ENCODE results near the gene YARS2.
"Not testable (repeated sequence)": the region's sequence is repeated elsewhere in the genome, so short reads cannot be mapped to it uniquely, and the experiment has no call there.

The YARS2 gene

GRCh38 chr12:32753605-32754004, 2.1 kb downstream of the YARS2 start:
- H3K4me1 ChIP-seq (ENCODE audit: control insufficient read depth, insufficient read depth, low read length), result peaks cover 13% of the 10 kb centered on the region
- peaks cover 54% of the 10 kb centered on the region for H3K36me3 ChIP-seq (ENCODE audit: control insufficient read depth, insufficient read depth, low read length)
- no peaks in the 10 kb centered on the region for H3K27me3 ChIP-seq (ENCODE audit: control insufficient read depth, insufficient read depth, low read length)
- H3K9me3 ChIP-seq (ENCODE audit: control insufficient read depth, insufficient read depth, low read depth, low read length), result no peaks in the 10 kb centered on the region
- peak overlapping the region; percentile 86 for H3K4me3 ChIP-seq (ENCODE audit: low read depth, low read length)
- no peak overlapping the region for H3K27ac ChIP-seq (ENCODE audit: low read depth, low read length)
- no peak overlapping the region for H3K9ac ChIP-seq (ENCODE audit: low read length)

GRCh38 chr12:32743264-32743663, 12.4 kb downstream of the YARS2 start:
- Histone ChIP-seq H3K4me1 (ENCODE audit: control insufficient read depth, insufficient read depth, low read length) (peaks cover 15% of the 10 kb centered on the region), H3K27ac (ENCODE audit: low read depth, low read length) (no peak overlapping the region), H3K27me3 (ENCODE audit: control insufficient read depth, insufficient read depth, low read length) (no peaks in the 10 kb centered on the region), H3K9me3 (ENCODE audit: control insufficient read depth, insufficient read depth, low read depth, low read length) (no peaks in the 10 kb centered on the region), H3K9ac (ENCODE audit: low read length) (no peak overlapping the region), H3K36me3 (ENCODE audit: control insufficient read depth, insufficient read depth, low read length) (peaks cover 97% of the 10 kb centered on the region), H3K4me3 (ENCODE audit: low read depth, low read length) (no peak overlapping the region)

- Histone ChIP-seq H3K27ac (ENCODE audit: low read depth, low read length) (no peak overlapping the region), H3K27me3 (ENCODE audit: control insufficient read depth, insufficient read depth, low read length) (no peaks in the 10 kb centered on the region), H3K36me3 (ENCODE audit: control insufficient read depth, insufficient read depth, low read length) (peaks cover 96% of the 10 kb centered on the region), H3K4me3 (ENCODE audit: low read depth, low read length) (no peak overlapping the region), H3K4me1 (ENCODE audit: control insufficient read depth, insufficient read depth, low read length) (peaks cover 15% of the 10 kb centered on the region), H3K9me3 (ENCODE audit: control insufficient read depth, insufficient read depth, low read depth, low read length) (no peaks in the 10 kb centered on the region), H3K9ac (ENCODE audit: low read length) (no peak overlapping the region)
These were observed 13.6 kb downstream of the YARS2 start for GRCh38 chr12:32742133-32742532.

DNA sequence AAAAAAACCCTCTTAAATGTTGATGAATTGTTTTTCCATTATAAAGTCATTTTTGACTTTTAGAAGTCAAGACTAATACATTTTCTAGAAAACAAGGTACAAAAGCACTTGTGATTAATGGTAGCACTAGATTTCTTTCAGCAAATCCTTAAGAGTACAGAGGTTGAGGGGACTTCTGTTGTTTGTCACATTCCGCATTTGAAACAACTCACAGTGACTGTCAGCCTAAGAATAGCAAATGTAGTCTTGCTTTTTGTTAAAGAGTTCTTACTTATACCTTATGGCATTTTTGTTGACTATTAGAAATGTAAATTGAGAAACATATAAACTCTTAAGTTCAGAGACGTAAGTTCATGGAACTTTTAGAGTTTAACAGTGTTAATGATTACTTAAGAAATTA, 16.4 kb downstream of the YARS2 start:
- Histone ChIP-seq H3K9me3 (ENCODE audit: control insufficient read depth, insufficient read depth, low read depth, low read length) (no peaks in the 10 kb centered on the region), H3K27me3 (ENCODE audit: control insufficient read depth, insufficient read depth, low read length) (no peaks in the 10 kb centered on the region), H3K4me1 (ENCODE audit: control insufficient read depth, insufficient read depth, low read length) (peaks cover 15% of the 10 kb centered on the region), H3K9ac (ENCODE audit: low read length) (no peak overlapping the region), H3K4me3 (ENCODE audit: low read depth, low read length) (no peak overlapping the region), H3K36me3 (ENCODE audit: control insufficient read depth, insufficient read depth, low read length) (peaks cover 90% of the 10 kb centered on the region), H3K27ac (ENCODE audit: low read depth, low read length) (peak overlapping the region; percentile 28; the same call in 1 of the 2 replicates)

DNA sequence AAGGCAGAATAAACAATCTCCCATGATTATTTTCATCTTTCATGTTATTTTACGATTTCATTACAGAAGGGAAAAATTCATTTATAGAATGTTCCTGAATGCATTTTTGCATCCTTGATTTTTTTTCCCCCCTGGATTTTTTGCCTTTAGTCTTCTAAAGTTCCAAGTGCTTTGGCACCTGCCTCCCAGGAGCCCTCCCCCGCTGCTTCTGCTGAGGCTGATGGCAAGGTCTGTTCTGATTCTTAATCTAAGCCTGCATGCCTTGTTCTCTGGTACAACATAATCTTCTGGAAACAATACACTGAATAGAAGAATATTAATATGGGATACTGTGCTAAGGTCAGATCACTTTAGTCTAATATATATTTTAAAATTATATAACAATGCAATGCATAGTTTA, 18.0 kb downstream of the YARS2 start:
- no peaks in the 10 kb centered on the region for H3K9me3 ChIP-seq (ENCODE audit: control insufficient read depth, insufficient read depth, low read depth, low read length)
- H3K36me3 ChIP-seq (ENCODE audit: control insufficient read depth, insufficient read depth, low read length), result peaks cover 86% of the 10 kb centered on the region
- H3K27ac ChIP-seq (ENCODE audit: low read depth, low read length), result no peak overlapping the region
- H3K4me1 ChIP-seq (ENCODE audit: control insufficient read depth, insufficient read depth, low read length), result peaks cover 15% of the 10 kb centered on the region
- H3K9ac ChIP-seq (ENCODE audit: low read length), result no peak overlapping the region
- no peaks in the 10 kb centered on the region for H3K27me3 ChIP-seq (ENCODE audit: control insufficient read depth, insufficient read depth, low read length)
- H3K4me3 ChIP-seq (ENCODE audit: low read depth, low read length), result no peak overlapping the region

DNA sequence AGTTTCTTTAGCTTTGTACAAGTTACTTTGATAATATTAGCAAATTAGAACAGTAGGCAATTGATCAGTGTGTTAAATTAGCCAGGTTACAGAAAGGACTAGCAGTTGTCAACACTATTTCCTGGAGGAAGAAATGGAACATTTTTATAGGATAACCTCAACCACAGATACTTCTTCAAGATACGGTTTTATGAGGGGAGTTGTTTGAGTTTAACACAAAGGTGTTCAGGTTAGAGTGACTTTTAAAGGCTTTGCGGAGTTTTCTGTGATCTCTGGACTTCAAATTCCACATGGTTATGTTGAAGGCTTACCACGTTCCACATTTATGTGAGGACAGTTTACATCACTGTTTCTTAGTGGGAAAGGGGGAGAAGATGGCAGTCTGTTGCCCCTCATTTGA, 19.3 kb downstream of the YARS2 start:
- Histone ChIP-seq H3K9me3 (ENCODE audit: control insufficient read depth, insufficient read depth, low read depth, low read length) (no peaks in the 10 kb centered on the region), H3K9ac (ENCODE audit: low read length) (no peak overlapping the region), H3K27me3 (ENCODE audit: control insufficient read depth, insufficient read depth, low read length) (no peaks in the 10 kb centered on the region), H3K4me1 (ENCODE audit: control insufficient read depth, insufficient read depth, low read length) (peaks cover 15% of the 10 kb centered on the region), H3K27ac (ENCODE audit: low read depth, low read length) (no peak overlapping the region), H3K36me3 (ENCODE audit: control insufficient read depth, insufficient read depth, low read length) (peaks cover 84% of the 10 kb centered on the region), H3K4me3 (ENCODE audit: low read depth, low read length) (no peak overlapping the region)

DNA sequence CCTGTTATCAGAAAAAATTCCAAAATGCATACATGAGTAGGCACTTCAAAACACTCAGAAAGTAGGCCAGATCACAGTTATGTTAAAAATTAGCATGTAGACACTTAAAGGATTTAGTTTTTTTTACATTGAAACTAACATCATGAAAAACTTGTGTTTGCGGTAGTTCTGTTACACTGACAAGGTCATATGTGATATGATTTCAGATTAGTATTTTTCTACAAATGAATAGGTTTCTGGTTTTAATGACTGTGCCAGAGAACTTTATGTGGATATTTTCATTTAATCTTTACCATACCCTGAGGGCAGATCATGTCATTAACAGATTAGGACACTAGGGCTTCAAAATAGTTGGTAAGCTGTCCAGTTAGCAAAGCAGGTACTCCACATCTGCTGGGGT, 20.7 kb downstream of the YARS2 start:
- no peaks in the 10 kb centered on the region for H3K27me3 ChIP-seq (ENCODE audit: control insufficient read depth, insufficient read depth, low read length)
- no peak overlapping the region for H3K27ac ChIP-seq (ENCODE audit: low read depth, low read length)
- no peak overlapping the region for H3K9ac ChIP-seq (ENCODE audit: low read length)
- peaks cover 76% of the 10 kb centered on the region for H3K36me3 ChIP-seq (ENCODE audit: control insufficient read depth, insufficient read depth, low read length)
- H3K9me3 ChIP-seq (ENCODE audit: control insufficient read depth, insufficient read depth, low read depth, low read length), result no peaks in the 10 kb centered on the region
- H3K4me3 ChIP-seq (ENCODE audit: low read depth, low read length), result no peak overlapping the region
- peaks cover 15% of the 10 kb centered on the region for H3K4me1 ChIP-seq (ENCODE audit: control insufficient read depth, insufficient read depth, low read length)

GRCh38 chr12:32727237-32727636, 28.5 kb downstream of the YARS2 start:
- H3K4me1 ChIP-seq (ENCODE audit: control insufficient read depth, insufficient read depth, low read length), result no peaks in the 10 kb centered on the region
- H3K27ac ChIP-seq (ENCODE audit: low read depth, low read length), result no peak overlapping the region
- no peak overlapping the region for H3K4me3 ChIP-seq (ENCODE audit: low read depth, low read length)
- H3K9me3 ChIP-seq (ENCODE audit: control insufficient read depth, insufficient read depth, low read depth, low read length), result no peaks in the 10 kb centered on the region
- H3K36me3 ChIP-seq (ENCODE audit: control insufficient read depth, insufficient read depth, low read length), result peaks cover 67% of the 10 kb centered on the region
- no peaks in the 10 kb centered on the region for H3K27me3 ChIP-seq (ENCODE audit: control insufficient read depth, insufficient read depth, low read length)
- H3K9ac ChIP-seq (ENCODE audit: low read length), result no peak overlapping the region

- Histone ChIP-seq H3K4me3 (ENCODE audit: low read depth, low read length) (no peak overlapping the region), H3K27ac (ENCODE audit: low read depth, low read length) (no peak overlapping the region), H3K27me3 (ENCODE audit: control insufficient read depth, insufficient read depth, low read length) (no peaks in the 10 kb centered on the region), H3K9ac (ENCODE audit: low read length) (no peak overlapping the region), H3K36me3 (ENCODE audit: control insufficient read depth, insufficient read depth, low read length) (peaks cover 67% of the 10 kb centered on the region), H3K9me3 (ENCODE audit: control insufficient read depth, insufficient read depth, low read depth, low read length) (no peaks in the 10 kb centered on the region), H3K4me1 (ENCODE audit: control insufficient read depth, insufficient read depth, low read length) (no peaks in the 10 kb centered on the region)
These were observed 29.4 kb downstream of the YARS2 start for GRCh38 chr12:32726286-32726685.

DNA sequence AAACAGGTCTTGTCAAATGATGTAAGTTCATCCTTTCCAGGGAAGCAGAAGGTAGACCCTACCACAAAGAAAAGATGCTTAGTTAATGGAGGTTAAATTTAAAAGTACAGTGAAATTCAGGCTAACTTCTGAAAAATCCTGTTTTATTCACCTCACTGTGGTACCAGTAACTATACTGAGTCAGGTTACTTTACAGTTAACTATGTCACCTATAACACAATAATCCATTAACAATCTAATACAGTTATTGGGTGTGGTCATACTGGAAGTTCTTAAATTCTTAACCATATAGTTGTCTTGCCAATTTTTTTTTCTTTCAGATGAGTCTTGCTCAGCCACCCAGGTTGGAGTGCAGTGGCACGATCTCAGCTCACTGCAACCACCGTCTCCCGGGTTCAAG, 30.4 kb downstream of the YARS2 start:
- not testable (repeated sequence) for H3K9ac ChIP-seq (ENCODE audit: low read length)
- peaks cover 71% of the 10 kb centered on the region for H3K36me3 ChIP-seq (ENCODE audit: control insufficient read depth, insufficient read depth, low read length)

GRCh38 chr12:32718926-32719325, 36.8 kb downstream of the YARS2 start:
- peaks cover 50% of the 10 kb centered on the region for H3K36me3 ChIP-seq (ENCODE audit: control insufficient read depth, insufficient read depth, low read length)
- H3K4me3 ChIP-seq (ENCODE audit: low read depth, low read length), result no peak overlapping the region
- no peaks in the 10 kb centered on the region for H3K27me3 ChIP-seq (ENCODE audit: control insufficient read depth, insufficient read depth, low read length)
- no peak overlapping the region for H3K27ac ChIP-seq (ENCODE audit: low read depth, low read length)
- no peak overlapping the region for H3K9ac ChIP-seq (ENCODE audit: low read length)
- H3K4me1 ChIP-seq (ENCODE audit: control insufficient read depth, insufficient read depth, low read length), result no peaks in the 10 kb centered on the region
- H3K9me3 ChIP-seq (ENCODE audit: control insufficient read depth, insufficient read depth, low read depth, low read length), result no peaks in the 10 kb centered on the region

More for the DNA sequence above, 30.4 kb downstream of the YARS2 start:
- not testable (repeated sequence) for H3K4me1 ChIP-seq (ENCODE audit: control insufficient read depth, insufficient read depth, low read length); H3K27ac ChIP-seq (ENCODE audit: low read depth, low read length); H3K4me3 ChIP-seq (ENCODE audit: low read depth, low read length); H3K9me3 ChIP-seq (ENCODE audit: control insufficient read depth, insufficient read depth, low read depth, low read length); H3K27me3 ChIP-seq (ENCODE audit: control insufficient read depth, insufficient read depth, low read length)

DNA sequence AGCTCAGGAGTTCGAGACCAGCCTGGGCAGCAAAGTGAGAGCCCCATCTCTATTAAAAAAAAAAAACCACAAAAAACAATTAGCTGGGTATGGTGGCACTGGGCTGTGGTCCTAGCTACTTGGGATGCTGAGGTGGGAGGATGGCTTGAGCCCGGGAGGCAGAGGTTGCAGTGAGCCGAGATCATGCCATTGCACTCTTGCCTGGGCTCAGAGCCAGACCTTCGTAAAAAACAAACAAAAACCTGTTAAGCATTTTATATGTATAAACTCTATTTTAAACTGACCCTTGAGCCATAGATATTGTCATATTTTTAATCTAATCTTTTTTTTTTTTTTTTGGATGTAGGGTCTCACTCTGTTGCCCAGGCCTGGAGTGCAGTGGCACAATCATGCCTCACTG, 40.9 kb downstream of the YARS2 start:
- Histone ChIP-seq H3K9me3 (ENCODE audit: control insufficient read depth, insufficient read depth, low read depth, low read length) (no peaks in the 10 kb centered on the region), H3K9ac (ENCODE audit: low read length) (no peak overlapping the region), H3K36me3 (ENCODE audit: control insufficient read depth, insufficient read depth, low read length) (peaks cover 52% of the 10 kb centered on the region)

More for the DNA sequence above, 40.9 kb downstream of the YARS2 start:
- Histone ChIP-seq H3K27me3 (ENCODE audit: control insufficient read depth, insufficient read depth, low read length) (no peaks in the 10 kb centered on the region), H3K27ac (ENCODE audit: low read depth, low read length) (no peak overlapping the region), H3K4me1 (ENCODE audit: control insufficient read depth, insufficient read depth, low read length) (no peaks in the 10 kb centered on the region), H3K4me3 (ENCODE audit: low read depth, low read length) (no peak overlapping the region)
